ENCODE data around the gene ACACB.

Gene ACACB

DNA sequence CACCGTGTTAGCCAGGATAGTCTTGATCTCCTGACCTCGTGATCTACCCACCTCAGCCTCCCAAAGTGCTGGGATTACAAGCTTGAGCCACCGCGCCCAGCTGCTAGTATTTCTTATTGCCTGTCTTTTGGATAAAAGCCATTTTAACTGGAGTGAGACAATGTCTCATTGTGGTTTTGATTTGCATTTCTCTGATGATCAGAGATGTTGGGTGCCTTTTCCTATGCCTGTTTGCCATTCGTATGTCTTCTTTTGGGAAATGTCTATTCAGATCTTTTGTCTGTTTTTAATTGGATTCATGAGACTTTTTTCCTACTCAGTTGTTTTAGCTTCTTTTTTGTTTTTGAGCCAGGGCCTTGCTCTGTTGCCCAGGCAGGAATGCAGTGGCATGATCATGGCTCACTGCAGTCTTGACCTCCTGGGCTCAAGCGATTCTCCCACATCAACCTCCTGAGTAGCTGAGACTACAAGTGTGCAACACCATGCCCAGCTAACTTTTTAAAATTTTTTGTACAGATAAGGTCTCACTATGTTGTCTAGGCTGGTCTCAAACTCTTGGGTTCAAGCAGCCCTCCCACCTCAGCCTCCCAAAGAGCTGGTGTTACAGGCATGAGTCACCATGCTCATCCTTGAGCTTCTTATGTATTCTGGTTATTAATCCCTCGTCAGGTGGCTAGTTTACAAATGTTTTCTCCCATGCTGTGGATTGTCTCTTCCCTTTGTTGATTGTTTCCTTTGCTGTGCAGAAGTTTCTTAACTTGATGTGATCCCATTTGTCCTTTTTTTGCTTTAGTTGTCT, 65.9 kb downstream of the ACACB start:
- no peak for DNase-seq

DNA sequence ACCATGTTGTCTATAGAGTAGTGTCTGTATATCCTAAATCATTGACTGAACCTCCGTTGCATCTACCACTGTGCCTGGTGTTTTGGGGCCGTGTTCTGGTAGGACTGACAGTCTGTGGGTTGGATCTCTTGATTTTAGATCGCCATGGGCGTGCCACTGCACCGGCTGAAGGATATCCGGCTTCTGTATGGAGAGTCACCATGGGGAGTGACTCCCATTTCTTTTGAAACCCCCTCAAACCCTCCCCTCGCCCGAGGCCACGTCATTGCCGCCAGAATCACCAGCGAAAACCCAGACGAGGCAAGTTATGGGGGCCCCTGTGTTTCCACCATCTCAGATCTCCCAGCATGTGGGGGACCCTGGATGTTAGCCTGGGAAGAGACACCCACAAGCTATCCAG, 69.1 kb downstream of the ACACB start:
- no peak for DNase-seq

DNA sequence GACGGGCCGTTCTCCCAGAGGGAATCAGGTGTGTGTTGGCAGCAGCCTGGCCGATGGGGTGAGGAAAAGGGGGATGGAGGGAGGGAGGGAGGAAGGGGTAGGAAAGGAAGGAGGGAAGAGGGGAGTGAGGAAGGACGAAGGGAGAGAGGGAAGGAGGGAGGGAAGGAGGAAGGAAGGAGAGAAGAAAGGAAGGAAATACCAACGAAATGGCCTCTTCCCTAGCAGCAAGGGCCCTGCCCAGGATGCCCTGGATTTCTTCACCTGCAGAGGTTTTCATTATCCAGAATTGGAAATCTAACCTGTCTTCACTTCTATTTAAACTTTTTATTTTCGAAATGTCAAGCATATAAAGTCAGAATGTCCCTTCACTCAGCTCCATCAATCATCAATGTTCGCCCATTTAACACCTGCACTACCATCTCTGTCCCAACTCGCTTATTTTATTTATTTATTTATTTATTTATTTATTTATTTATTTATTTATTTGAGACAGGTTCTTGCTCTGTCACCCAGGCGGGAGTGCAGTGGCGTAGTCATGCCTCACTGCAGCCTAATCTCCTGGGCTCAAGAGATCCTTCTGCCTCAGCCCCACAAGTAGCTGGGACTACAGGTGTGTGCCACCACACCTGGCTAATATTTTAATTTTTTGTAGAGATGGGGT, 70.7 kb downstream of the ACACB start:
- no peak for DNase-seq

DNA sequence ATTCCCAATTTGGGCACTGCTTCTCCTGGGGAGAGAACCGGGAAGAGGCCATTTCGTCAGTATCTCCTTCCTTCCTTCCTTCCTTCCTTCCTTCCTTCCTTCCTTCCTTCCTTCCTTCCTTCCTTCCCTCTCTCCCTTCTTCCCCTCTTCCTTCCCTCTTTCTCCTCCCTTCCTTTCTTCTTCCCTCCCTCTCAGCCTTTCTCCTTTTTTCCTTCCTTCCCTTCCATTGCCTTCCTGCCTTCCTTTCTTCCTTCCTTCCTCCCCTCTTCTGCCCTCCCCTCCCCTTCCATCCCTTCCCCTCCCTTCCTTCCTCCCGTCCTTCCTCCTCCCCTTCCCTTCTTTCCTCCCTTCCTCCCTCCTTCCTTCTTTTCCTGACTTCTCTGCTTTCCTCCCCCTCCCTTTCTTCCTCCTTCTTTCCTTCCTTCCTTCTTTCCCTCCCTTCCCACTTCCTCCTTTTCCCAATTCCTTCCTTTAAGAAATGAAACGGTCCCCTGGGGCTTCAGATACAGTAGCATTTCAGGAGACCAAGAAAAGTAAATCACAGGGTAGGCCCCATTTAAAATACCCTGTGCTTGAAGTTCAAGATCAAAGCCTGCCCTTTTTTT, 71.8 kb downstream of the ACACB start:
- DNase-seq, result no peak

GRCh38 chr12:109189291-109189690, 72.9 kb downstream of the ACACB start:
- DNase-seq, result no peak

DNA sequence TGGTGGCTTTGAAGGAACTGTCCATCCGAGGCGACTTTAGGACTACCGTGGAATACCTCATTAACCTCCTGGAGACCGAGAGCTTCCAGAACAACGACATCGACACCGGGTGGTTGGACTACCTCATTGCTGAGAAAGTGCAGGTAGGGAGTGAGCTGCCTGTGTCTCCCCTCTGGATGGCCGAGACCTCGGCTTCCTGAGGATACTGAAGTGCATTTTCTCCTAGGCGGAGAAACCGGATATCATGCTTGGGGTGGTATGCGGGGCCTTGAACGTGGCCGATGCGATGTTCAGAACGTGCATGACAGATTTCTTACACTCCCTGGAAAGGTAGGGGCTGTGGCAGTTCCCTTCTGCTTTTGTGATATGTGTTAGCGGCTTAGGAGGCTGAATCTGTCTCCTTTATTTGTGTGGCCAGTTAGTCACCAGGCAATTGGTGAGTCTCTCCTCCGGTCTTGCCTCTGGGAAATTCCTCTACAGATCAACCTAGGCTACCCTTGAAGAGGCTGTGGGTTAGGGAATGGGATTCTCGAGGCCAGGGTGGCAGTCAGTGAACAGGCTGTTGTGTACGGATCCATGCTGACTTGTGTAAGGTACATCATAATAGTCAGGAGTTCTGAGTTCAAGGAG, 75.3 kb downstream of the ACACB start:
- DNase-seq, result no peak

DNA sequence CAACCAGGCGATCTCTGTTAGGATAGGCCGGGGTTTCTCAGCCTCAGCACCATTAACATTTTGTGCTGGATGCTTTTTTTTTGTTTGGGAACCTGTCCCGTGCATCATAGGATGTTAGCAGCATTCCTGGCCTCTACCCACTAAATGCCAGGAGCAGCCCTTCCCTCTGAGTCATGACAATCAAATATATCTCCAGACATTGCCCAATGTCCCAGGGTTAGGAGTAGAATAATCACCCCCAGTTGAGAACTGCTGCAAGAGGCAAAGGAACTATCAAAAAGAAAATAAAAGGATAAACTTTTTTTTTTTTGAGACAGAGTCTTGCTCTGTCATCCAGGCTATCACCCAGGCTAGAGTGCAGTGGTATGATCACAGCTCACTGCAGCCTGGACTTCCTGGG, 76.0 kb downstream of the ACACB start:
- no peak for DNase-seq

DNA sequence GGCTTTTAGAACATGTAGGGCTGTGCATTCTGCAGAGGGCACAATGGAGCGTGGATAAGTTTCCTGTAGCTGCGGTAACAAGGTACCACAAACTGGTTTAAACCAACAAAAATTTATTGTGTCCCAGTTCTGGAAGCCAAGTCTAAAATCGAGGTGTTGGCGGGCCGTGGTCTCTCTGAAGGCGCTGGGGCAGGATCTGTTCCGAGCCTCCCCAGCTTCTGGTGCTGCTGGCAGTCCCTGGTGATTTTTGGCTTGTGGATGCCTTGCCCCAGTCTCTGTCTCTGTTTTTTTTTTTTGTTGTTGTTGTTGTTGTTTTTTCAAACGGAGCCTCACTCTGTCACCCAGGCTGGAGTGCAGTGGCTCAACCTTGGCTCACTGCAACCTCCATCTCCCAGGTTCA, 77.5 kb downstream of the ACACB start:
- no peak for DNase-seq

DNA sequence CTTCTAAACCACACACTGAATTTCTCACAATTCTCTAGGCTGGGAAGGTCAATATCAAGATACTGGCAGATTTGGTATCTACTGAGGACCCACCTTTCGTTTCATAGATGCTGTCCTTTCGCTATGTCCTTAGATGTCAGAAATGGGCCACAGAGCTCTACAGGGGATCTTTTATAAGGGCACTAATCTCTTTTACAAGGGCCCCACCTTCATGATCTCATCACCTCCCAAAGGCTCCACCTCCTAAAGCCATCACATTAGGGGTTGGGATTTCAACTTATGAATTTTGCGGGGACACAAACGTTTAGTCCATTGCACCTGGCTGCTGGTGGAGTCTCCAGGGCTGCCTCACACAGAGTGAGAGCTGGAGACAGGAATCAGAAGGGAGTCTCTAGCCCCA, 79.9 kb downstream of the ACACB start:
- DNase-seq, result no peak

DNA sequence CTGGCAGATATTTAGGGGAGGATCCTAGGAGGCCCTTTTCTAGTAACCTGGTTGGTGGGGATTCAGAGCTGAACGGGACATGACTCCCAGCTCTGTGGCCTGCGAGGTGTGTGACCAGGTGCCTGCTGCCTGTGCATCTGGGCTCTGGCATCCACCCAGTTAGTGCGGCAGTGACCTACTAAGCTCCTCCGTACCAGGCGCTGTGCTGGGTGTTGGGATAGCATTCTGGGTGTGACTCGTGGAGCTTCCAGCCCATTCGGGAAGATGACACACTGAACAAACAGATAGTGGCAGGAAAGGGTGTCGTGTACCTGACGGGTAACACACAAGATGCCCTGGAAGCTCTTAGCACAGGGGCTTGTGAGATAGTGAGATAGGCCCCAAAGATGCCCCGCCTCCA, 80.9 kb downstream of the ACACB start:
- no peak for DNase-seq

DNA sequence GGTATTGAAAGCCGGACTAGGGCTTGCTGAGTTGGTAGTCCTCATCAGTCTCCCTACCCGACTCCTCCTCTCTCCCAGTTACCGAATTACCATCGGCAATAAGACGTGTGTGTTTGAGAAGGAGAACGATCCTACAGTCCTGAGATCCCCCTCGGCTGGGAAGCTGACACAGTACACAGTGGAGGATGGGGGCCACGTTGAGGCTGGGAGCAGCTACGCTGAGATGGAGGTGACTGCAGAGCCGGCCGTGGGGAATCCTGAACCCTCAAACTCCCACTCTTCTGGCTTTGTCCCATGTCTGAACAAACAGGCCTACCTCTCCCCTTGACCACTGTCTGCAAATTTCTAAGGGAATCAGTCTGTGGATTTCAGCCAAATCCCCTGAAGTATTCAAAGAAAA, 82.9 kb downstream of the ACACB start:
- DNase-seq, result no peak

DNA sequence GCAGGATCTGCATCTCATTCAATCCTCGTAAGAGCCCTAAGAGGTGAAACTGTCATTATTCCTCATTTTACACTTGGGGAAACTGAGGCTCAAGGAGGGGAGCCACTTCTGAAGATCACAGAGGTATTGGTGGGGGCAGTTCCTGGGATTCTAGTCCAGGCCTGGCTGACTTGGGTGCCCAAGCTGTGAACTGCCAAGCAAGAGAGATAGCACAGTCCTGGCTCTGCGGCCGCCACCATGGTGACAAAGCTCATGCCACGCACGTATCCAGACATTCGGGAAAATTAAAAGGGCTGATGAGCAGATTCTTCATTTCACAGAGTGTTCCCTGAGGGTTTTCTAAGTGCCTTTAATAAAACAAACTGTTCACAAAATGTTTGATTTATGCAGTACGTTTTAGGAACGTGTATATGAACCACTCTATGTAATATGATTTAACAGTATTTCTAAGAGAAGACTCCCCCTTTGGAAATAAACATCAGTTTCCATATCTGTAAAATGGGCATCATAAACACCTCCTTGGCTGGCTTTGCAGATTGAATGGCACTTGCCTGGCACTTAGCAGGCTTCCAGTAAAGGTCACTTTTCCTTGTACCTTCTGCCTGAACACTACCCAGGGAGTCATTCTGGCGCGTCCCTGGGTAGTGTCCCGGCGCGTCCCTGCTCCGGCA, 84.6 kb downstream of the ACACB start:
- no peak for DNase-seq

DNA sequence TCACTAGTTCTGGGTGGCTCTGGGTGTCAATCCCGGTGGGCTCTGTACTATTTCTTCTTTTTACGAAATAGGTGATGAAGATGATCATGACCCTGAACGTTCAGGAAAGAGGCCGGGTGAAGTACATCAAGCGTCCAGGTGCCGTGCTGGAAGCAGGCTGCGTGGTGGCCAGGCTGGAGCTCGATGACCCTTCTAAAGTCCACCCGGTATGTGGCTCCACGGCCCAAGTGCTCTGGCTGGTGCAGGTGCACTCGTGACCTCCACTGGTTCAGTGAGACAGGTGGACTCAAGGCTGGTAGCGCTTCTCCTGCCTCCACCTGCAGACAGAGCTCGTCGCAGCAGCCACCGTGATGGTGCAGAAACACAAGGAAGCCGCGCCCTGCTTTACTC, 85.1 kb downstream of the ACACB start:
- no peak for DNase-seq

DNA sequence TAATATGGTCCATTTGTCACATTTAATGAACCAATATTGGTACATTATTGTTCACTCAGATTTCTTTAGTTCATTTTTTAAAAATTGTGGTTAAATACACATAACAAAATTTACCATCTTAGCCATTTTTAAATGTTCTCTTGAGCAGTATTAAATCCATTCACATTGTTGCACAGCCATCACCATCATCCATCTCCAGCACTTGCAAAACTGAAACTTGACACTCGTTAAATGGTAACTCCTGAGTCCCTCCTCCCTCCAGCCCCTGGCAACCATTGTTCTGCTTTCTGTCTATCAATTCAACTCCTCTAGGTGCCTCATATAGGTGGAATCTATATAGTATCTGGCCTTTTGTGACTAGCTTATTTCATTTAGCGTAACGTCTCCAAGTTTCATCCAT, 86.4 kb downstream of the ACACB start:
- no peak for DNase-seq

DNA sequence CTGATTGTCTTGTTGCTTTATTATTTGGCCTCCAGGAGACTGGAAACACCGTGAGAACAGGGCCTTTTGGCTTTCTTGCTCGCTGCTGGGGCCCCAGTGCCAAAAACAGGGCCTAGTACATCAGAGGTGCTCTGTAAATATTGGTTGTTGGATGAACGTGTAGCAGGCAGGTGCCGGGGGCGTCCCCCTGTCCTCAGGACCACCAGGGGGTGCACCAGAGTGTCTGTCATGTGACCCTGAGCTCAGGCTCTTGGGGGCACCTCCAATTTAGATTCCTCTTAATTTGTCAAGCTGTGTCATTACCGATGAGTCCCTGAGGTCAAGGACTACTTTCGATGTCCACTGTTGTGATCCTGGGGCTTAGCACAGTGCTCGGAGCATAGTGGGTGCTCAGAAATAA, 87.1 kb downstream of the ACACB start:
- DNase-seq, result no peak

- no peak for DNase-seq
These were observed 92.7 kb downstream of the ACACB start for GRCh38 chr12:109209082-109209481.

DNA sequence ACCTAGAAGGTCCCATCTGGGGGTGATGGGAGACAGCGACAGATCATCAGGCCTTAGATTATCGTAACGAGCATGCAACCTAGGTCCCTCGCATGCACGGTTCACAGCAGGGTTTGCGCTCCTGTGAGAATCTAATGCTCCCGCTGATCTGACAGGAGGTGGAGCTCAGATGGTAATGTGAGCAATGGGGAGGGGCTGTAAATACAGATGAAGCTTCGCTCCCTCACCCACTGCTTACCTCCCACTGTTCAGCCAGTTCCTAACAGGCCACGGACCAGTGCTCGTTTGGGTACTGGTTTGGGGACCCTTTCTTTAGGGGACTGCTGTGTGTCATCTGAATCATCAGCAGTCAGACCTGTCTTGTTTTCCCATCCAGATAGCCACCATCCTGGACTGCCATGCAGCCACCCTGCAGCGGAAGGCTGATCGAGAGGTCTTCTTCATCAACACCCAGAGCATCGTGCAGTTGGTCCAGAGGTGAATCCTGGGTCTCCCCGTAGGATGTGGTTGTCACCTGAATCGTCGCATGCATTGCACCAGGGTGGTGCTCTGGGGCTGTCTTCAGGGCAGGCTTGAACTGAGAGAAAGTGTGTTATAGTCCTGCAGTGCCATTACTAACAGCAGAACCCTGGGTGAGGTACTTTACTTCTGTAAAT, 96.2 kb downstream of the ACACB start:
- DNase-seq, result no peak

GRCh38 chr12:109214131-109214530, 97.7 kb downstream of the ACACB start:
- no peak for DNase-seq

DNA sequence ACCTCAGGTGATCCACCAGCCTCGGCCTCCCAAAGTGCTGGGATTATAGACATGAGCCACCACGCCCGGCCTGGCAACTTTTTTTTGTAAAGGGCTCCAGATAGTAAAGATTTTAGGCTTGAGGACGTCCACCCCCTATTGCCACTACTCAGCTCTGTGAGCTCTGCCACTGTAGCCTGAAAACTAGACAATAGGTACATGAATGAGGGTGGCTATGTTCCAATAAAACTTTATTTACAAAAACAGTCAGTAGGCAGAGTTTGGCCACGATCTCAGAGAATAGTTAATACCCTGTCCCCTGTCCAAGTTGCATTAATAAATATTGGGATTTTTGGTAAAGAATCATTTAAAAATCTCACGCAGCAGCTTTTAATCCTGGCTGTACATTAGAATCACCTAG, 102.6 kb downstream of the ACACB start:
- no peak for DNase-seq

GRCh38 chr12:109219938-109220337, 103.6 kb downstream of the ACACB start:
- DNase-seq, result no peak

GRCh38 chr12:109221277-109221931, 105.0 kb downstream of the ACACB start:
- no peak for DNase-seq

DNA sequence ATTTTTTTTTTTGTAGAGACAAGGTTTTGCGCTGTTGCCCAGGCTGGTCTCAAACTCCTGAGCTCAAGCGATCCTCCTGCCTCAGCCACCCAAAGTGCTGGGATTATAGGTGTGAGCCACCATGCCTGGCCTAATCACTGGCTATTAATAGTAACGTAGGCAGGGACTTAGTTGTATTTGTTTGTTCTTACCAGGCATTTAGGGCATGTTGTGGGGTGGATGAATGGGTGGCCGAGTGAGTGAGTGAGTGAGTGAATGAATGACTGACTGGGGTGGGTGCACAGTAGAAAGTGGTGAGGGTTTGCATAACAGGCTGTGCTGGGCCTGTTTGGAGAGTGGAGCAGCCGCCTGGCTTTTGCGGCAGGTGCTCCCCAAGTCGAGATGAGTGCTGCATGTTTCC, 105.7 kb downstream of the ACACB start:
- DNase-seq, result no peak
